GM12865 (cell line): Measurements from ENCODE around the gene ANKRD29.

Experiments used
- DNase-seq: peaks from one replicate; pipeline ENCODE4 v3.0.0; 2010; ENCODE audit warnings: low read depth
- H3K4me3 ChIP-seq: 2 replicates; pipeline ENCODE4 v1.5.1; 2011; ENCODE audit warnings: mild to moderate bottlenecking, low read depth, low read length, control low read depth
- CTCF ChIP-seq: IDR thresholded peaks from 2 replicates; pipeline ENCODE4 v1.5.1; 2011; ENCODE audit warnings: low read length, control low read depth, low read depth, inconsistent platforms; ENCODE audit not compliant: insufficient read depth; ENCODE audit errors: missing control alignments

ANKRD29 gene

GRCh38 chr18:23636071-23636399, 26.7 kb downstream of the ANKRD29 start:
- no peak for DNase-seq
- H3K4me3 ChIP-seq: no peak overlapping the region
- TF ChIP-seq CTCF: no peak

- TF ChIP-seq CTCF: no peak
- DNase-seq: no peak
- no peak overlapping the region for H3K4me3 ChIP-seq
These were observed 27.2 kb downstream of the ANKRD29 start for GRCh38 chr18:23635283-23636070.

GRCh38 chr18:23634692-23635091, 28.0 kb downstream of the ANKRD29 start:
- H3K4me3 ChIP-seq: no peak overlapping the region
- no peak for TF ChIP-seq CTCF
- DNase-seq: no peak

- H3K4me3 ChIP-seq: no peak overlapping the region
- TF ChIP-seq CTCF: no peak
- DNase-seq: no peak
These were observed 30.1 kb downstream of the ANKRD29 start for GRCh38 chr18:23632615-23633014.

GRCh38 chr18:23631746-23632145, 31.0 kb downstream of the ANKRD29 start:
- DNase-seq: no peak
- no peak for TF ChIP-seq CTCF
- no peak overlapping the region for H3K4me3 ChIP-seq

GRCh38 chr18:23631312-23631711, 31.4 kb downstream of the ANKRD29 start:
- TF ChIP-seq CTCF: no peak
- DNase-seq: no peak
- no peak overlapping the region for H3K4me3 ChIP-seq

- TF ChIP-seq CTCF: no peak
- DNase-seq: peak; percentile 48
- no peak overlapping the region for H3K4me3 ChIP-seq
These were observed 33.2 kb downstream of the ANKRD29 start for GRCh38 chr18:23629444-23629946.
